Ovary (tissue), 9 donors: ENCODE measurements around the gene FGF23. TPM values are rescaled to one million over a fixed set of nuclear protein-coding genes. Genes with fewer than 3 reads are reported as not detected.

Source experiments
- DNase-seq, 5 donors: peaks; one replicate each; pipeline ENCODE4 v3.0.0-alpha.2; 2019 to 2020
- H3K27ac ChIP-seq, 2 donors: fragments of 200-600 bp; one replicate each; pipeline versions ENCODE4 v1.5.1 to v1.8.0; 2019 to 2022
- H3K27me3 ChIP-seq: fragments of 200-600 bp; one replicate; pipeline ENCODE4 v1.8.0; 2022
- H3K36me3 ChIP-seq: fragments of 200-600 bp; sonication (generic); one replicate; pipeline ENCODE4 v1.5.1; 2019
- H3K4me1 ChIP-seq: one replicate; pipeline ENCODE4 v1.8.1; 2013; ENCODE audit warnings: mild to moderate bottlenecking, moderate library complexity; ENCODE audit not compliant: insufficient read depth
- H3K4me3 ChIP-seq: fragments of 200-600 bp; sonication (generic); one replicate; pipeline ENCODE4 v1.5.1; 2017
- H3K9me3 ChIP-seq, 2 donors: fragments of 200-600 bp in 1 of 2; sonication (generic) in 1 of 2; one replicate each; pipeline versions ENCODE4 v1.5.1 to v1.8.1; 2013 to 2019; ENCODE audit warnings: mild to moderate bottlenecking in 1 of 2, moderate library complexity in 1 of 2
- CTCF ChIP-seq, 3 donors: fragments of 450-650 bp in 2 of 3; fragments of 200-600 bp in 1 of 3; IDR thresholded peaks; one replicate each; pipeline versions ENCODE4 v1.5.1 to v1.8.0; 2016 to 2022; ENCODE audit warnings: antibody characterized with exemption in 3 of 3, mild to moderate bottlenecking in 1 of 3
- EP300 ChIP-seq: sonication (generic); formaldehyde crosslinking; IDR thresholded peaks from one replicate; pipeline ENCODE4 v1.6.1; 2017; ENCODE audit warnings: antibody characterized with exemption
- POLR2A ChIP-seq: fragments of 450-650 bp; IDR thresholded peaks from one replicate; pipeline ENCODE4 v1.6.1; 2017; ENCODE audit warnings: antibody characterized with exemption, mild to moderate bottlenecking, moderate library complexity
- WGBS, 3 donors: extraction: QIAGEN DNeasy Blood & Tissue Kit in 1 of 3; methylation state at CpG; one replicate each; pipeline versions ENCODE4 v1.1.5 to v1.1.7; 2013 to 2017; 5-methylcytosine and 5-hydroxymethylcytosine counted together
- intact Hi-C, 4 donors: fragments of 100-400 bp; cut with DNase I; formaldehyde crosslinking; loops; one replicate each; pipeline versions ENCODE4 v1.11.0 to v1.15.1; 2022 to 2023
- polyA plus RNA-seq, 2 donors: library from polyadenylated mRNA; stranded (reverse); fragments of 200-250 nt in 1 of 2; fragments of 350-450 nt in 1 of 2; fragmentation: Illumina TruSeq in 1 of 2; extraction: RNeasy Lipid Tissue Mini Kit (QIAGEN cat#74804) in 1 of 2; gene quantifications; one replicate each; pipeline ENCODE4 v1.2.3, GENCODE V29; 2013 to 2014
- total RNA-seq, 7 donors: library from RNA; depleted of rRNA in 2 of 7; stranded (reverse); fragments of >200 nt in 2 of 7; fragmentation: NEBNext Ultra II Directional in 3 of 7; extraction: Animal tissue kit (Norgen Biotek cat#: 25700) in 3 of 7; gene quantifications; one replicate each; pipeline versions ENCODE4 v1.1.0 to v1.2.4, GENCODE V29; 2016 to 2023
- donor health status: DM: no; HTN: no; CAD: no; lungs with moderate emphysema.
- donor health status: DM: no; HTN: no; CAD: no.
- donor health status: Bipolar disorder and iron deficiency.
- donor health status: DM: yes; HTN: yes; CAD: no.
- donor health status: DM: no; HTN: no; CAD: no.
- donor health status: DM: yes; HTN: yes; CAD: no.

The FGF23 gene
- total and polyA plus RNA-seq, 9 donors: not detected

DNA sequence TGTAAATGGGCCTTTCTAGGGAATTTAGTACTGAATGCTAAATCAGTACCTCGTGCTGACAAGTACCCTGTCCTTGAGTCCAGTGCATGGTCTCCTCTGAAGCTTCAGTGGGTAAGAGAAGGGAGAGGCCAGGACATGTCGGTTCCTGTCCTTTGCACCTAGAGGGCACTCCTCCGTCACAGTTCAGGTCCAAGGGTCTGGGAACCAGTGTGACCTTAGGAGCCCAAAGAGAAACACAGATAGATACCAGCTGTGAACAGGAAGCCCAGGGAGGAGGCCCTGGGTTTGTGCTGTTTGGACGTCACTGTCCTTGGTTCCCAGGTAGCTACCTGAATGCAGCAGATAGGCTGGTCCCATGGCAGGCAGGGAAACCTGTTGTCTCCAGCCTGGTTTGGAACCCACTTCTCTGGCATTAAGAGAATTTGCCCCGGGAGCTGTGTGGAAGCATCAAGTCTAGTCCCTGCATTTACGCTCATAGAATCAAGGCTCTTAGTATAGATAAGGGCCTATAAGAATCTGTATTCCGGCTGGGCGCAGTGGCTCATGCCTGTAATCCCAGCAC, 3.9 kb upstream of the FGF23 start:
- H3K36me3 ChIP-seq: no peaks in the 10 kb centered on the region
- intact Hi-C loops: no loop called here
- no peaks in the 10 kb centered on the region for H3K27me3 ChIP-seq
- H3K27ac ChIP-seq: no peak overlapping the region
- no peak overlapping the region for H3K4me3 ChIP-seq
- H3K4me1 ChIP-seq: no peaks in the 10 kb centered on the region
- TF ChIP-seq CTCF (IDR thresholded peaks at IDR 0.05): no peak
- no peak for TF ChIP-seq EP300
- TF ChIP-seq POLR2A: no peak
- WGBS, 3 donors: 62 to 71% (median 68%) methylated on average over 8 of the region's 8 CpGs
- DNase-seq: no peak
- no peaks in the 10 kb centered on the region for H3K9me3 ChIP-seq

DNA sequence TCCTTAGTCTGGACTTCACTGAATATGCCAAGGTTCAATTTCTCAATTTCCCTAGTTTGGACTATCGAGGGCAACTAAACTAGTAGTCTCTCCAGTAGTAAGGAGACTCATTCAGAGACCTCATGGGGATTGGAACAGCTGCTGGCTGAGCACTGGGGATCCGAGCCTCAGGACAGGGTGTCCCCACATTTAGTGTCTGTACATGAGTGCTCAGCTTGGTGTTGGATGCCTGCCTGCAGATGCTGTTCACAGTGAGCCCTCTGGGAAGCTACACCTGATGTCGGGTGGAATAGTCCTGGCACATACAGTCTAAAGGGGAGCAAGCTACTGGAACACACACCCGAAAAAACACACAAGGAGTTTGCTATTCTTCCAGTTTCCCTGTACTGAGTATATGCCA, 820 bp upstream of the FGF23 start:
- intact Hi-C loops: no loop called here
- H3K4me3 ChIP-seq: no peak overlapping the region
- whole genome bisulfite sequencing, 3 donors: 75 to 86% (median 83%) methylated on average over 4 of the region's 4 CpGs

GRCh38 chr12:4378772-4379171, 740 bp downstream of the FGF23 start:
- 77 to 89% (median 81%) methylated on average over 1 of the region's 1 CpG for WGBS, 3 donors
- no peak for DNase-seq
- TF ChIP-seq POLR2A: no peak
- no peak for TF ChIP-seq EP300
- TF ChIP-seq CTCF (IDR thresholded peaks at IDR 0.05): no peak

More for the DNA sequence above, 820 bp upstream of the FGF23 start:
- Histone ChIP-seq H3K36me3 (no peaks in the 10 kb centered on the region), H3K9me3 (no peaks in the 10 kb centered on the region), H3K27me3 (no peaks in the 10 kb centered on the region), H3K27ac (no peak overlapping the region), H3K4me1 (no peaks in the 10 kb centered on the region)
- TF ChIP-seq POLR2A (no peak), CTCF (IDR thresholded peaks at IDR 0.05) (no peak), EP300 (no peak)
- no peak for DNase-seq

GRCh38 chr12:4375449-4375848, 4.1 kb downstream of the FGF23 start:
- H3K27me3 ChIP-seq: no peaks in the 10 kb centered on the region
- no peak overlapping the region for H3K4me3 ChIP-seq
- TF ChIP-seq CTCF (IDR thresholded peaks at IDR 0.05) (no peak), POLR2A (no peak), EP300 (no peak)
- intact Hi-C loops: no loop called here
- H3K36me3 ChIP-seq: no peaks in the 10 kb centered on the region
- H3K4me1 ChIP-seq: no peaks in the 10 kb centered on the region
- H3K9me3 ChIP-seq: no peaks in the 10 kb centered on the region
- DNase-seq: no peak
- no peak overlapping the region for H3K27ac ChIP-seq
- WGBS, 3 donors: 60 to 71% (median 71%) methylated on average over 6 of the region's 6 CpGs

More at GRCh38 chr12:4378772-4379171, 740 bp downstream of the FGF23 start:
- intact Hi-C loops: no loop called here
- H3K27me3 ChIP-seq: no peaks in the 10 kb centered on the region
- no peaks in the 10 kb centered on the region for H3K4me1 ChIP-seq
- H3K36me3 ChIP-seq: no peaks in the 10 kb centered on the region
- H3K4me3 ChIP-seq: no peak overlapping the region
- no peaks in the 10 kb centered on the region for H3K9me3 ChIP-seq
- no peak overlapping the region for H3K27ac ChIP-seq
